GM21786 (cell line): ENCODE results near the gene KCNK2.
A peak's percentile ranks its signal among the peaks of the same experiment; 100 is the strongest.

Source experiments
- ATAC-seq: cut with Tn5 transposase; IDR thresholded peaks from one replicate; pipeline ENCODE4 v1.9.1; 2021; ENCODE audit not compliant: unreplicated experiment

Gene KCNK2, protein sequence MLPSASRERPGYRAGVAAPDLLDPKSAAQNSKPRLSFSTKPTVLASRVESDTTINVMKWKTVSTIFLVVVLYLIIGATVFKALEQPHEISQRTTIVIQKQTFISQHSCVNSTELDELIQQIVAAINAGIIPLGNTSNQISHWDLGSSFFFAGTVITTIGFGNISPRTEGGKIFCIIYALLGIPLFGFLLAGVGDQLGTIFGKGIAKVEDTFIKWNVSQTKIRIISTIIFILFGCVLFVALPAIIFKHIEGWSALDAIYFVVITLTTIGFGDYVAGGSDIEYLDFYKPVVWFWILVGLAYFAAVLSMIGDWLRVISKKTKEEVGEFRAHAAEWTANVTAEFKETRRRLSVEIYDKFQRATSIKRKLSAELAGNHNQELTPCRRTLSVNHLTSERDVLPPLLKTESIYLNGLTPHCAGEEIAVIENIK

DNA sequence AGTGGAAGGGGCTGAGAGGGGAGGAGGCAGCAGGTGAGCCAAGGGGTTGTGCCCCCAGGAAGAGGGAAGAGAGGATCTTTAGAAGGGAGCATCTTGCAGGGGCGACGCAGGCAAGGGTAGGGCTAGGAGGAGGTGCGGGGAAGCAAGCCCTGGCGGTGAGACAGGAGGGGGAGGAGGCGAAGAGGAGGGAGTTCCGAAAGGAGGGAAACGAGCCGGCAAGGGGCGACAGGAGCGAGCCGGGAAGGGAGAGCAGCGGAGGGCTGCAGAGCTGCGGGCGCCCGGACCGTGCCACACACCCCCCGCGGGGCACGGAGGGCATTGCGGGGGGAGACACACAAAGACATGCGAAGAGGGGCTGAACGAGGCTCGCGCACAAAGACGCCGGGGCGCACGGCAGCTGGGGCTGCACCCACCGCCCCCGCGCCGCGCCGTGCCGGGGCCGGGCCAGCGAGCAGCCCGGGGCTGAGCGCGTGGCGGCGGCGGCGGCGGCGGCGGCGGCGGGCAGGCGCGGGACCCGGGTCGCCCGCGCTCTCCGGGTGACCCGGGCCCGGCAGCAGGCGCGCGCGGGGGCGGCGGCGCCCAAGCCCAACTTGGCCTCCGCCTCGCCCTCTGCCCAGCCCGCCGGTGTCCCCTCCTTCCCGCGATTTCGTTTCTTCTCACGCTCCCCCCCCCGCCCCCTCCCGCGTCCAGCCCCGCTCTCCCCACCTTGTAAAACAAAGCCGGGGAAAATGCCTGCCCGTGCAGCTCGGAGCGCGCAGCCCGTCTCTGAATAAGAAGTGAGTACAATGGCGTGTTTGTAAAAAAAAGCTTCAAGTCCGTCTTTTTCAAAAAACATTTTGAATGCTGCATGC is at the start of gene KCNK2:
TSS of gene KCNK2 (plus strand) at position 206 of the 851 bp plus-strand sequence. CDS start 649 bp downstream, outside the sequence.
- no peak for ATAC-seq

DNA sequence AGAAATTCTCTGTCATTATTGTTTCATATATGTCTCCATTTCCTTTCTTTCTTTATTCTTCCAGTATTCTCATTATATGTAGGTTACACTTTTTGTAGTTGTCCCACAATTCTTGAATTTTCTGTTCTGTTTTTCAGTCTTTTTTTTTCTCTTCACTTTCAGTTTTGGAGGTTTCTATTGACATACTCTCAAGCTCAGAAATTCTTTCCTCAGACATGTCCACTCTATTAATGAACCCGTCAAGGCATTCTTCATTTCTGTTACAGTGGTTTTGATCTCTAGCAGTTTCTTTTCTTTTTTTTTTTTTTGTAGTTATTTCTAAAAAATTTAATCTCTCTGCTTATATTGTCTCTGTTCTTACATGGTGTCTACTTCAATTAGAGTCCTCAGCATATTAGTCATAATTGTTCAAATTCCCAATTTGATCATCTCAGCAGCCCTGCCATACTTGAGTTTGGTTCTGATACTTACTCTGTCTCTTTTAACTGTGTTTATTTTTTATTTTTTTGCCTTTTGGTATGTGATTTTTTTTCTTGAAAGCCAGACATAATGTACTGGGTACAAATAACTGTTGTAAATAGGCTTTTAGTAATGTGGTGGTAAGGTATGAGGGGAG is 49.5 kb upstream of the KCNK2 start:
- ATAC-seq = no peak

DNA sequence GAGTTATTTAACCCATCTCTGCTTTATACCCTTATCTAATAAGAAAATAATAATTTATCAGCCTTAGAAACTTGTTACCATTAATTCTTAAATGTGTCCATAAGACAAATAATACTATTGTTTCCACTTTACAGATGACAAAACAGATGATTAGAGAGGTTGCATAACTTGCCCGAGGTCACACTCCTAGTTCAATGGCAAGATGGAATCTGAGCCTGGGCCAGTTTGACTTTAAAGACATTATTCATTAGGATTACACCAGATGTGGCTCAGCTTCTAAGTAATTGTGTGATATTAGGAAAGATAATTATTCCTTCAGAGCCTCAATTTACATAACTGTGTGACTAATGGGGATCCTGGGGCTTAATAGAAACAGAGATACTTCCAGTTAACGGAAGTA is 42.3 kb upstream of the KCNK2 start:
- ATAC-seq = no peak

DNA sequence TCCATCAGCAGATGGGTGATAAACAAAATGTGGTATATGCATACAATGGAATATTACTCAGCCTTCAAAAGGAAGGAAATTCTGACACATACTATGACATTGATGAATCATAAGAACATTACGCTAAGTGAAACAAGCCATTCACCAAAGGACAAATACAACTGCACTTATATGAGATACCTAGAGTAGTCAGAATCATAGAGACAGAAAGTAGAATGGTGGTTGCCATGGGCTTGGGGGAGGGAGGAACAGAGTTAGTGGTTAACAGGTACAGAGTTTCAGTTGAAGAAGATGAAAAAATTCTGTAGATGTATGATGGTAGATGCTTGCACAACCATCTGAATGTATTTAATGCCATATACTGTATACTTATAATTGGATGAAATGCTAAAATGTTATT is 39.1 kb upstream of the KCNK2 start:
- no peak for ATAC-seq

DNA sequence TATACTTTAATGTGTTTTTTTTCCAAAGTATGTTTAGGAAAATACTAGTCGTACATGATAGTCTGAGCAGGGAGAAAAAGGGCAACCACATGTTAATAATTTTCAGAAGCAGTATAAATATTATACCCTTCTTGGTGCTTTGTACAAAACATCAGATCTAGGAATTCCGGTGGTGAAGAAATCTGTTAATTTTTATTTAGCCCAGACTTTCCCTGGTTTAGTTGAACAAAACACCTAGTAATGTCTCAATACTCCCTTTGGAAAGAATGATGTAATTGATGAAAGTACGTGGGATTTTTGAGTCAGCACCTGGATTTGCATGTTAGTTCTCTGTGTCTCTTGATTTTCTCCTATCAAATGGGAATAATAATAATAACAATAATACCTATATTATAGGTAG is 38.4 kb upstream of the KCNK2 start:
- no peak for ATAC-seq

DNA sequence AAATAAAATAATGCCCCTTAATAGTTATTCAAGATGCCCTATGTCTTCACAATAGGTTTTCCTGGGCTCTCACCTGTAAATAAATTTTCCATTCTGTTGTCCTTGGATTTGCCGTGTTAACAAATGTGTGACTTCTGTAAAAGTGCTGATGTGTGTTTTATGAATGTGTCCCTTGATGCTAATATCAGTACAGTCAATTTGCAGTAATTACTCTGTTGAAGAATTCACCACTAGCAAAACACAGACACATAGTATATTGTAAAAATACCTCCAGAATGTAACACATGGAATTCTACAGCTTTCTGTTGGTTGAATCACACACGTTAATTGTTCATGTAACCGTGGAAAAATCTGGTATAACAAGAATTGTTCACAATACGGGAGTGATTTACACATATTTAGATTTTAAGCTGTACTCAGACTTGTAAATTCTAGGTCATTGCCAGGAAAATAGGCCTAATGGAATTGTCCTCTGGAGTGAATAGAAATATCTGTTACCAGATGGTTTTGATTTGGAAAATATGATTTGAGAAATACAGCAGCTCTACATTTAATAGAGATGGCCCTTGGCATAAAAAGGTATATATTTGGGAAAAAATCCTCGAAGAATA is 36.7 kb upstream of the KCNK2 start:
- ATAC-seq = no peak

DNA sequence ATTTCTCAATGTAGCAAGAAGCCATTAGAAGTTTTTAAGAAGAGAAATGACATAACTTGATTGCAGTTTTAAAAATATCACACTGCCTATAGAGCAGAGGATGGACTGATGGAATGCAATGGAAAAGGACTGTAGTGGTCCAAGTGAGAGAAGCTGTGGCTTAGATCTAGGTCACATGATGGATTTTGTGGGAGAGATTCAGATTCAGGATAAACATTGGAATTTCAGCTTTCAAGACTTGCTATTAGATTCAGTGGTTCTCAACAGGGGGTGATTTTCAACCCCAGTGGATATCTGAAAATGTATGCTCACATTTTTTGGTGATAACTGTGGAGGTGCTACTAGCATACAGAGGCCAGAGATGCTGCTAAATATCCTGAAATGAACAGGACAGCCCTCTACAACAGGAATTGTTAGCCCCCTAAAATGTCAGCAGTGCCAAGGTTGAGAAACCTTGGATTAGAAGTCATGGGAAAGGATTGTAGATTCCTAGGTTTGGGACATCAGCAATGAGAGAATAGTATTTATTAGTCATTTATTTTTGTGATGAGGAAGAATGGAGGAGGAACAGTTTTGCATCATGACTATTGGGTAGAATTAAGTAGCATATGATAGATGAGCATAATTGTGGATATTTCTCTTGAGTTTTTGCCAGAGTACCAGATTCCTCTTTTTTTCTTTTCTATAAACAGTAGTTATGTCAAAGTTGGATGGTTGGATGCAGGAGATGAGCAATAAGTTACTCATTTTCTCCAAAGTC is 30.1 kb upstream of the KCNK2 start:
- ATAC-seq = no peak

DNA sequence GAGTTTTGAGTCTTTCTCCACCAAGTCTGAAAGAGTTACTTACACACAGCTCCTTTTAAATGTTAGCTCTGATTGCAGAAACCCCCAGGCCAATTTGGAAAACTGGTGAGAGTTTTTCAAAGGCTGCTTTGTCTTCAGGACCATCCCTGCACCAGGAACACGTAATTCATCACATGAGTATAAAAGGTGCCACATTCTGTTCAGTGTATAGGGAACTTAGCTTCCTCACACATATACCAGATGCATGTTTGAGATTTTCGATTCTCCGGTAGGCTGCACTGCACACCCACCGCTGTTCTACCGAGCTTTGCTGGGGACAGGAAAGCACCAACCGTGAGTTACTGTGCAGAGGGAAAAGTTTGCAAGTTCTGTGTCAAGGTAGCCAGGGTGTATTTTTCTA is 28.3 kb upstream of the KCNK2 start:
- ATAC-seq = no peak

DNA sequence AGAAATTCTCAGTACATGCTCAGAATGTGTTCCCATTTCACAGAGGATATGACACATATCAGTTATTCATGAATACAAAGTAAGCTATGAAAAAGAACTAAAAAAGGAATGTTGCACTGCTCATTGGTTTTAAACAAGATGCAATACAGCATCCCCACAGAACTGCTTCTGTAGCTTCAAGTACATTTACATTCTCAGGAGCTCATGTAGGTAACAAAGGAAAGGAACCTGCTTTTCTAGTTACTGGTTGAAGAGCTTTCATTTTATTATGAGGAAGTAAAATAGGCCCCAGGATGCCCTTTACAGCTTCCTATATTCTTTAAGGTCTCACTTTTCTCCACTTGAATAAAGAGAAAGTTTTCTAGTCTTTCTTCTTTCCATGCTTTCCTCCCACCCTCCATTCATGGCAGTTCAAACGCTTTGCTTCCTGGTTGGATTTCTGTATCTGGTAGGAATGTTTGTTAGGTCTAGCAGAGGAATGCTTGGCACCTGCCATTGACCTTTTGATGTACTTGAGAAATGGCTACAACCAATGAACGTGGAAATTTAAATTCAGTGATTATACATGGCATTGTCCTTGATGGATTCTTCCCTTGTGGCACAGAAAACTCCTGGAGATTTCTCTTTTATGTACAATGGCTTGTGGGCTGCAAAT is 27.1 kb upstream of the KCNK2 start:
- ATAC-seq = no peak

DNA sequence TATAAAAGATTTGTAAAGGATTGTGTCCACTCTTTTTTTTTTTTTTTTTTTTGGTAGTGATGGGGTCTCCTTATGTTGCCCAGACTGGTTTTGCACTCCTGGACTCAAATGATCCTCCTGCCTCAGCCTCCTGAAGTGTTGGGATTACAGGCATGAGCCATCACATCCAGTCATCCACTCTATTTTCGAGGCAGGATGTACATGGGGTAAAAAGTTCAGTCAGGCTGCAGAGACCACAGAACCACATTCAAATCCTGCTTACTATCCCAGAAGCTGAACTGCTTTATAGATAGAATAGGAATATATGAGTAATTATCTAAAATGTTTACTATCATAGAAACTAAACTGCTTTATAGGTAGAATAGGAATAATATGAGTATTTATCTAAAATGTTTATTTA is 26.0 kb upstream of the KCNK2 start:
- no peak for ATAC-seq

DNA sequence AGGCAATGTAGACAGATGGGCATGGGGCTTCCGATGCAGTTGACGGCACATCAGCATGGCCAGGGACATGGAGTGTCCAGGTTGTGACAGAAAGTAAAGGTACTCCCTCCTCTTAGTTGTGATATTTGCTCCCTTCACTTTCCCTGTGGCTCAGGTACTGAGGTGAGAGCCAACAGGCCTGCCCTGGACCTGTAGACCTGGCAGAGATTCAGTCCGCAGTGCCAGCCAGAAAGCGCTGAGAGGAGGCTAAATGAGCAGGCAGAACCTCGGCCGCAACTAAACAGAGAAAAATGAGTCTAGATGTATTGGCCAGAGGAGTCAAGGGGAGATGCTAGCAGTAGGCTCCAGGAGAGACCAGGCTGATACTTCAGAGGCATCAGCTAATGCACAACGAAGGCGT is 22.6 kb upstream of the KCNK2 start:
- no peak for ATAC-seq

DNA sequence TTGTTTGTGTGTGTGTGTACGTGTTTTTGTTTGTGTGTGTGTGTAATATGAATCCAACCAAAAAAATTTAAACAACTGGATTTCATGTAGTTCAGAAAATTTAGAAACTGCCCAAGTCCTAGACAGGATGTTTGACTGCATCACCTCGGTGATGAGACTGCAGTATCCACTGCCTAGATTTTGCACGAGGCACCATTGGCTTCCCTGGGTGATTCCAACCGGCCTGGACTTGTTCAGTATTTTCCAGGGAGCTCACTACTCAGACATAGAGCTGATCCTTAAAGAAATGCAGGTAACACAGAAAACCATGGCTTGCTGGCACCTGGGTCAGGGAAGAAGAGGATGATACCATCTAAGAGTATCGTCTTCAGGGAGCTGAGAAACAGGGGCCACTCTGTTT is 18.2 kb upstream of the KCNK2 start:
- no peak for ATAC-seq

DNA sequence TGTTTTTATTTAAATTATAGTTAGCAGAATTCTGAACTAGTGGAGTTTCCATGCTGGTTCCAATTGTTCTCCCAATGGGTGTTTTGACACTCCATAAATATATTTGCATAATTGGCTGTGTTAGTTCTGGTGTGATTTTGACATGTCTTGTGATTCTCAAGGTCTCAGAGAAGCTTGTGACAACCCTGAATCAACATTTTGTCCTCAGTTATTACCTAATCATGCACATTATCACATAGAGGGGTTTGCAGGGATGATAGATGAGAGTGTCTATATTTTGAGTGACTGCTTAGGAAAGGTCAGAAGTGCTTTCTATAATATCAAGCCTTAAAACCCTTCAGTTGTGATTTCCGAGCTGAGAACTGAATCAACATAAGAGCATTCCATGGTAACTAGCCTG is 11.5 kb upstream of the KCNK2 start:
- no peak for ATAC-seq

DNA sequence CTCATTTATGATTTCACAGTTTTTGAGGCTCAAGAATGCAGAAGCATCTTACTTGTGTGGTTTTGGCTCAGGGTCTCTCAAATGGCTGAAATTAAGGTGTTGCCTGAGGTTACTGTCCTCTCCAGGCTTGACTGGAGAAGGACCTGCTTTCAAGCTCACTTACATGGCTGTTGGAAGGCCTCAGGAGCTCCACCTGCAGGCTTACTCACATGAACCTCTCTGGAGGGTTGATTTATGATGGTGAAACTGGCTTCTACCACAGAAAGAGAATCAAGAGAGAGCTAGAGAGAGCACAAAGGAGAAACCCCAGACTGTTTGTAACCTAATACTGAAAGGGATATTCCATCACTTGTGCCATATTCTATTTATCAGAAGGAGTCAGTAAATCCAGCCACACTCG is 6.2 kb upstream of the KCNK2 start:
- peak; percentile 80 for ATAC-seq

DNA sequence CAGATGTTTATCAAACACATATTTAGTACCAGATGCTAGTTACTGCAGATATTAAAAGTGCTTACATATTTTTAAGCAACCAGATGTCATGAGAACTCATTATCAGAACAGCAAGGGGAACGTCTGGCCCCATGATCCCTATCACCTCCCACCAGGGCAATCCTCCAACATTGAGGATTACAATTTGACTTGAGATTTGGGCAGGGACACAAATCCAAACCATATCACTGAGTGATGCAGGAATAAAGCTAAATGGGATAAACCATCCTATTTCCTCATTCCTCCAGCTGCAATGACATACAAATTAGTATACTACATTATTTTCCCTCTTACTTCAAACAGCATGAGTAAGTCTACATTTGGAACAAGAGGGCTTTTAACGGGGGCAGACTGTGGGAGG is 3.1 kb upstream of the KCNK2 start:
- ATAC-seq = no peak

DNA sequence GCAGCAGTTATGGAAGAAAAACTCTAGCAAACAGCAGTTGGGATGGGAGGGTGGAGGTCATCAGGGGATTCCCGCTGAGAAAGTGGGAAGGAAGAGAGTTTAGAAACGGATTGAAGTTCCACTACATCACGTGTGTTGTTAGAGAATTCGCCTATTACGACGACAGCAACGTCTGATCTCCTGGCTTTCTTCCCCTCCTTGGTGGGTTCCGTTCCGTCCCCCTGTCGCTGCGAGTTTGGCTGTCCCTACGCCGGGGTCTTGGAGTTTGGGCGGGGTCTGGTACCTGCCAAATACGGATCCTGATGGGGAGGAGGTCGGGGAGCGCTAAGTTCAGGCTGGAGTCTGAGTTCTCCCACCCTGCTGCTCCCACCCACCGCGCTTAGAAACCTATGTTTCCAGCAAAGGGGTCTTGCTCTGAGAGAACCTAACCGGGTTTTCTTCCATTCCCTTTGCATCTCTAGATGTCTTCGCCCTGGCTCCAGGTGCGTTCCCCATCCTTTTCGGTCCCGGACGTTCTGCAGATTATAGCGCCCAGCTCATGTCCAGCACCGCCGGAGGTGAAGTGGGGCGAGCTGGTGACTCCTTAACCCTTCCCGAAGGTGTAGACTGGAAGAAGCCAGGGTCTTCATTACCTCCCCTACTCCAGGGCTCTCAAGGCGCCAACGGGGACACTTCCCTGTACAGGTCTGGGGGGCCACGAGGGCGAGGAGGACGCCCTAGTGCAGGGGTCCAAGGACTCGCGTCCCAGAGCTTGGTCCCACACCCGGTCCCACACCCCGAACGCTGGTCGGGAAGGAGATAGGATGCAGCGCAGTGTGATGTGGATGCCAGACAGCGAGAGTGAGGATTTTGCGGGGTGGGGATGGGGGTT is 641 bp upstream of the KCNK2 start:
- no peak for ATAC-seq

DNA sequence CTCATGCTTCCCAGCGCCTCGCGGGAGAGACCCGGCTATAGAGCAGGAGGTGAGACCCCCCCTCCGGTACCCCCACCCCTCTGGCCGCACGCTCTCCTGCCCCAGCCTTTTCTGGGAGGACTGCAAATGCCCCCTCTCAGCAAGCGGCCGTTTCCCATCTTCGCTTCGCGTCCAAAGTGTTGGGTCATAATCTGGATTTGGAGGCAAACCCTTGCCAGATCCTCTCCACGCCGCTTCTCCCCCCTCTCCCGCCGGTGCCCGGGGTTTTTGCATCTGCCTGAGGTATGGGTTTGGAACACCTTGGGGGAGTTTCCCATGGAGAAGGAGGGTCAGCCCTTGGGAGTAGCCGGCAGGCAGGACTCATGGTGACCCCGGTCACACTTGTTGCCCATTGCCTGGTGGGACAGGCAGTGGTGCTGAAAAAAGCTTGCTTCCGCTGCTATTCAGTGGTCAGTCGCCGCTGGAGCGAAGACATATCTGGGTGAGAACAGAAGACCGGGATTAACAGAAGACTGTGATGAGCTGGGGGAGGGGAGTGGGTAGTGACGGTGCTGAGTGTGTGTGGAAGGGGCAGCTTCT is 935 bp downstream of the KCNK2 start:
- ATAC-seq = no peak

DNA sequence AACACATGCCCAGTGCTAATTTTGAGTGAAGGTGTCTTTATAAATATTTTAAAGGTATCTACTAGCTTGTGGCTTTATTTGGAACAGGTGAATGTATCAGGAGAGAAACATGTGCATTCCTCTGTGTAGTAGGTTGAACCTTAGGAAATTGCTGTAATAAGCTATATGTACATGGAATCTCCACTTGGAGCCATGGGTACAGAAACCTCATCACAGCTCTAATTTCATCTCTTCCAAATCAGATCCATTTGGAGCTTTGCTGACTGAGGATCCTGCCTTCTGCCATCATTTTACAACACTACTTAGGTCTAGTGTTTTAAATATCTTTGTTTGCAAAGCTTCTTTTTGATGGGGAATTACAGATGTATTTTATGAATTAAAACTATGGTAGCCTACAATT is 2.1 kb downstream of the KCNK2 start:
- ATAC-seq = no peak

DNA sequence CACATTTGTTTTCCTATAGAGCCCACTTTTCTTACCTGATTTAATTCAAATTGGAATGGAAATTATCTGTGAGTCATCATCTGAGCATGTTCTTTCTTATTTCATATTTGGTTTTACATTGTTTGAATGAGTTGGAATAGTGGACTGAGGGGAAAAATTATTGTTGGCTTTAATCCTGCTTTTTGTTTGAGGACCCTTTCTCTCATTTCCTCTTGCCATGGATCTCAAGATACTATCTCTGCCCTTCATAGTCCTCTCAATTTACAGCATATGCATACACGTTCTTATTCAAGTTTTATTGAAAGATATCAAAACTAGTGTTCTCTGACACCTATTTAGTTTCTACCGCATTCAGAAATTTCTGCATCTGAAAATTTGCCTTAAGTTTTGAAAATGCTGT is 5.1 kb downstream of the KCNK2 start:
- ATAC-seq = no peak
